OCI-LY1 (cell line): Measurements from ENCODE around the gene TPSB2.

ENCODE experiments used
- EZH2 ChIP-seq: fragments of 200-600 bp; sonication (generic), shearing (Covaris generic); IDR thresholded peaks from 2 replicates; pipeline ENCODE4 v1.8.0; 2017; ENCODE audit warnings: borderline replicate concordance, mixed run types, mild to moderate bottlenecking, antibody characterized with exemption, low read length, moderate library complexity, mixed read lengths
- TF ChIP-seq, protein P1 (sequence below): fragments of 200-600 bp; sonication (generic), shearing (Covaris generic); IDR thresholded peaks from 2 replicates; pipeline ENCODE4 v1.5.1; 2017; ENCODE audit warnings: mild to moderate bottlenecking, antibody characterized with exemption, low read length, moderate library complexity, mixed read lengths

DNA sequence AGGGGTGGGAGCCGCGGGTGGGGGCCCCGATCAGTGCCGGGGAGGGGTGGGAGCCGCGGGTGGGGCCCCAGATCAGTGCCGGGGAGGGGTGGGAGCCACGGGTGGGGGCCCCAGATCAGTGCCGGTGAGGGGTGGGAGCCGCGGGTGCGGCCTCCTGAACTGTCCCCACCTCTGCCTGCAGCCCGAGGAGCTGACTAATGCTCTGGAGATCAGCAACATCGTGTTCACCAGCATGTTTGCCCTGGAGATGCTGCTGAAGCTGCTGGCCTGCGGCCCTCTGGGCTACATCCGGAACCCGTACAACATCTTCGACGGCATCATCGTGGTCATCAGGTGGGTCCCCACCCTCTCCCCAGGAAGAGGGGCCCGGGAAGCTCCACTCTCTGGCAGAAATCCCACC is 25.1 kb downstream of the TPSB2 start:
- TF ChIP-seq, protein P1, sequence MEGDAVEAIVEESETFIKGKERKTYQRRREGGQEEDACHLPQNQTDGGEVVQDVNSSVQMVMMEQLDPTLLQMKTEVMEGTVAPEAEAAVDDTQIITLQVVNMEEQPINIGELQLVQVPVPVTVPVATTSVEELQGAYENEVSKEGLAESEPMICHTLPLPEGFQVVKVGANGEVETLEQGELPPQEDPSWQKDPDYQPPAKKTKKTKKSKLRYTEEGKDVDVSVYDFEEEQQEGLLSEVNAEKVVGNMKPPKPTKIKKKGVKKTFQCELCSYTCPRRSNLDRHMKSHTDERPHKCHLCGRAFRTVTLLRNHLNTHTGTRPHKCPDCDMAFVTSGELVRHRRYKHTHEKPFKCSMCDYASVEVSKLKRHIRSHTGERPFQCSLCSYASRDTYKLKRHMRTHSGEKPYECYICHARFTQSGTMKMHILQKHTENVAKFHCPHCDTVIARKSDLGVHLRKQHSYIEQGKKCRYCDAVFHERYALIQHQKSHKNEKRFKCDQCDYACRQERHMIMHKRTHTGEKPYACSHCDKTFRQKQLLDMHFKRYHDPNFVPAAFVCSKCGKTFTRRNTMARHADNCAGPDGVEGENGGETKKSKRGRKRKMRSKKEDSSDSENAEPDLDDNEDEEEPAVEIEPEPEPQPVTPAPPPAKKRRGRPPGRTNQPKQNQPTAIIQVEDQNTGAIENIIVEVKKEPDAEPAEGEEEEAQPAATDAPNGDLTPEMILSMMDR, result no peak
- TF ChIP-seq EZH2, result no peak
